D341Med (cell line): ENCODE results near the gene MLH3.
"Not testable (repeated sequence)": the region's sequence is repeated elsewhere in the genome, so short reads cannot be mapped to it uniquely, and the experiment has no call there.

Experiments
- DNase-seq: peaks from one replicate; pipeline ENCODE4 v3.0.0; 2012; ENCODE audit warnings: low spot score

The MLH3 gene

GRCh38 chr14:75050852-75051555, at the start of gene MLH3:
Gene MLH3 (minus strand): TSS chr14:75051467. CDS start chr14:75049655, 1,812 bp downstream.
- peak; percentile 95 for DNase-seq

GRCh38 chr14:75098682-75099081, 47.4 kb upstream of the MLH3 start:
- no peak for DNase-seq

DNA sequence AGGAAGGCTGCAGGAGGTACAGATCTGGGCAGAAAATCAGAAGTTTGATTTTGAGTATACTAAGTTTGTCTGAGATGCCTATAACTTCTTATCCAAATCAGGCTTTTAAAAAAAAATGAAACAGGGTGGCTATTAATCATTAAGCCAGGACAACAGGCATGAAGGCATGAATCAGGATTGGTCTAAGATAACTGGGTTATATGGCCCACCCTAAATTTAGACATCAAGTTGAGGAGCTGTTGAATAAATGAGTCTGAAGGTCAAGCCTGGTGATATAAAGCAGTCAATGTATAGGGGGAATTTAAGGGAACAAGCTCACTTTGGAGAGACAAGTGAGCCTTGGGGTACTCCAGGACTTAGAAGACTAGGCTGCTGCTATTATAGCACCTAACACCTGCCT, 46.9 kb upstream of the MLH3 start:
- no peak for DNase-seq

- no peak for DNase-seq
Measured at GRCh38 chr14:75096959-75097358, 45.7 kb upstream of the MLH3 start.

DNA sequence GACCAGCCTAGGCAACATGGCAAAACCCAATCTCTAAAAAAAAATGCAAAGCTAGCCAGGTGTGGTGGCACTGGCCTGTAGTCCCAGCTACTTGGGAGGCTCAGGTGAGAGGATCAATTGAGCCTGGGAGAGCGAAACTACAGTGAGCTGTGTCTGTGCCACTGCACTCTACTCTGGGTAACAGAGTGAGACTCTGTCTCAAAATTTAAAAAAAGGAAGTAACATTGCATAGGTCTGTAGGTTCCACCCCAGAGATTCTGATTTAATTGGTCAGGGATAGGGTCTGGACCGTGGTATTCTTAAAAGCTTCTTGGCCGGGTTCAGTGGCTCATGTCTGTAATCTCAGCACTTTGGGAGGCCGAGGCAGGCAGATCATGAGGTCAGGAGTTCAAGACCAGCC, 44.4 kb upstream of the MLH3 start:
- no peak for DNase-seq

- DNase-seq = no peak
Measured at GRCh38 chr14:75094896-75095295, 43.6 kb upstream of the MLH3 start.

DNA sequence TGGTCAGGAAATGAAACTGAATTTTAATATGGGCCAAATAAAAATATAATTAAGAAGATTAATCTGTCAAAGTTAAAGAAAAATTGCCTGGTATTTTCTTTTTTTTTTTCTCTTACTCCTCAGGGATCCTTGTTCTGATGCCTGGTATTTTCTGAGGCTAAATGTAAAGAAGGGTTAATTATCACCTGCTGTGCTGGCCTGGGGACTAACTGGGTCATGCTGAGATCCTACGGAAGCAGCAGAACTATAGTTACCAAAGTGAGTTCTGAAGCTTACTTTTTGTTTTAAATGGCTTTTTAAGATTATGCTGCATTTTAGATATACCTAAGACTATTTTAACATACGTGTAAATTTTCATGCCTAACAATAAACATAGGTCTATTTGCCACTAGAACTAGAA, 41.4 kb upstream of the MLH3 start:
- DNase-seq = no peak

DNA sequence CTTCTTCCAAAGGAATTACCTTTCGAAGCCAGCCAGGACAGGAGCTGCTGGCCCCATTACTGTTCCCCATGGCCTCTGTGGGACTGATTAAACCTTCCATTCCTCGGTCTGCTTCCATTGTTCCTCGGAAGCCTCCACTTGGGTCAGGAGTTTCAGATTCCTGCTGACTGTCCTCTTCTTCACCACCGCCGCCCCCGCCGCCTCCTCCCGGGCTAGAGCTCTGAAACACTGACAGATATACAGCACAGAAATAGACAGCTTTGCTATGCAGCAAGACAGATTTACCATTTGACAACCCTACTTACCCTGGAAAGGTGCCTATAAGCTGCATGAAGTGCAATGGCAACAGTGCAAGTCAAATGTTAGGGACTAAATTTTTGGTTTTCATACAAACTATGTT, 40.0 kb upstream of the MLH3 start:
- no peak for DNase-seq

DNA sequence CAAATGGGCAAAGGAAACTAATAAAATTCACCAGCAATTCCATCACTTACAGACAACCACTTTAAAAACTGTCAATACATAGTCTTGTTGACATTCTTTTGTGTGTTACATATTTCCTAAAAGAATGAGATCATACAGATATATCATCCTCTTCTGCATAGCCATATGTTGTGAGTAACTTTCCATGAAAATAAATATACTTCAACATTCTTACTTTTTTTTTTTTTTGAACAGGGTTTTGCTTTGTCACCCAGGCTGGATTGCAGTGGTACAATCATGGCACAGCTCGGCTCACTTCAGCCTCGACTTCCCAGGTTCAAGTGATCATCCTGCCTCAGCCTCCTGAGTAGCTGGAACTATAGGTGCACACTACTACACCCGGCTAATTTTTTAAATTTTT, 39.1 kb upstream of the MLH3 start:
- no peak for DNase-seq

DNA sequence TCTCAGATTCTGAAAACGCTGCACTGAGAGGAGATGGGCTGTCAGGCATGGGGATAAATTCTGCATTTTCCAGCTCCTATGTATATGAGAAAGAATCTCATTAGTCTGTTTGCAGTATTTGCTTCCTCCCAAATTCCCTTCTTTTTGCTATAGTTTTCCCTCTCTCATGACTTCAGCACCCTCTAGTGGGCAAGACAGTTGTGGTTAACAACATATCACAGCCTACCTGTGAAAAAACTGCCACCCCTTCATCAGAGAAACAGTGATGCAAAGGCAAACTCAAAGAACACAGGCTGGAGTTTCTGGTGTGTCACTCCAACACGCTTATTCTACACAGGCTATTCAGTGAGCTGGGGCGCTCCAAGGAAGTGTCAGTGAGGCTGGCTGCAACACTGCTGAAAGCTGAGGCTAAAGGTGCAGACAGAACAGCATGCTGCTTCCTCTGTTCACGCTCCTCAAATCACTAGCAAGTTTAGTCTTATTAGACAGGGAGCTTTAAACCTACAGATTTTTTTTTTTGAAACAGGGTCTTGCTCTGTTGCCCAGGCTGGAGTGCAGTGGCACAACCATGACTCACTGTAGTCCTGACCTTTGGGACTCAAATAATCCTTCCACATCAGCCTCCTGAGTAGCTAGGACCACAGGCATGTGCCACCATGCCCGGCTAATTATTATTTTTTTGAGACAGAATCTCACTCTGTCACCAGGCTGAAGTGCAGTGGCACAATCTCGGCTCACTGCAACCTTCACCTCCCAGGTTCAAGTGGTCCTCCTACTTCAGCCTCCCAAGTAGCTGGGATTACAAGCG, 37.5 kb upstream of the MLH3 start:
- peak; percentile 64 for DNase-seq

DNA sequence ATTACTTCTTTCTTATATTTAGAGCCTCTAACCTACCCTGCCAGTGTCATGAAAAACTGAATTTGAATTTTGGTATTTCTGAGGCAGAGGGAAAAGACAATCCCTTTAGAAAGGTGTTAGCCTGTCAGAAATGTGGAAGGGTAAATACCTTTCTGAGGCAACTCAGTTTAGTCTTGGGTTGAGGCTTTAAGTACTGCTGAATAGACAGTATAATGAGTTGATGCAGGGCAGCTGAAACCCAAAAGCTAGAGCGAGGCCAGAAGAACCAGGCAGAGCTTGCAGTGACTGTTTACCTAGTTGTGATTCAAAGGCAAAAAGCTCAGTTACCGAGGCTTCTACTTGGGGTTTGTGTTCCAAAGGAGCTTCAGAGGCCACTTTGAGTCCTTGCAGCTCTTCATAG, 36.9 kb upstream of the MLH3 start:
- DNase-seq = no peak

- no peak for DNase-seq
Measured at GRCh38 chr14:75084513-75084912, 33.2 kb upstream of the MLH3 start.

- no peak for DNase-seq
Measured at GRCh38 chr14:75083271-75083670, 32.0 kb upstream of the MLH3 start.

- no peak for DNase-seq
Measured at GRCh38 chr14:75081660-75082229, 30.5 kb upstream of the MLH3 start.

- no peak for DNase-seq
Measured at GRCh38 chr14:75079521-75079920, 28.3 kb upstream of the MLH3 start.

DNA sequence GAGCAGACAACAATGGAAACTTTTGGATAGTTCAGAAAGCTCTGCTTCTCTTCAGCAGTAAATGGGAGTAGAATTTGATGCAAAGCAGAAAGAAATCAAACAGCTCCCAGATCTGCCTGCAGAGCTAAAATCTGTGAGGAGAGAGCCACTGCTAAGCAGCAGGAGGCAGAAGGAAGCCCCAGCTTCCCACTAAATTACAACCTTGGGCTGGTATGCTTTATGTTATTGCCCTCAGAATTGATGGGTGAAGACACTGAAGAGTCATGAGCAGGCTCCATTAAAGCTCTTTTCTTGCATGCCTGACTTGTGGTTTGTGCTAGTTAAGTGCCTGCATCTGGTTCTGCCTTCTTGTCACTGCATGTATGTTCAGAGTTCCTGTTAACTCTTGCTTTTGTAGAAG, 26.5 kb upstream of the MLH3 start:
- DNase-seq = no peak

GRCh38 chr14:75070383-75070782, 19.1 kb upstream of the MLH3 start:
- DNase-seq = no peak

- no peak for DNase-seq
Measured at GRCh38 chr14:75069811-75070145, 18.5 kb upstream of the MLH3 start.

GRCh38 chr14:75069121-75069810, 18.0 kb upstream of the MLH3 start, which contains the start of gene ZC2HC1C:
Gene ZC2HC1C (plus strand): TSS chr14:75069641. CDS start chr14:75070574, 933 bp downstream.
- peak; percentile 71 for DNase-seq

GRCh38 chr14:75068294-75069120, 17.2 kb upstream of the MLH3 start:
- no peak for DNase-seq

GRCh38 chr14:75067765-75068164, 16.5 kb upstream of the MLH3 start:
- DNase-seq = not testable (repeated sequence)

- DNase-seq = no peak
Measured at GRCh38 chr14:75067212-75067611, 15.9 kb upstream of the MLH3 start.
